ENCODE measurements around the gene TEDC1. TPM values are rescaled to one million over a fixed set of nuclear protein-coding genes. Genes with fewer than 3 reads are reported as not detected.
A peak's percentile ranks its signal among the peaks of the same experiment; 100 is the strongest.

The TEDC1 gene
- total and polyA plus RNA-seq, 2 donors from 2014 or later: 6.9 to 13.2 TPM

DNA sequence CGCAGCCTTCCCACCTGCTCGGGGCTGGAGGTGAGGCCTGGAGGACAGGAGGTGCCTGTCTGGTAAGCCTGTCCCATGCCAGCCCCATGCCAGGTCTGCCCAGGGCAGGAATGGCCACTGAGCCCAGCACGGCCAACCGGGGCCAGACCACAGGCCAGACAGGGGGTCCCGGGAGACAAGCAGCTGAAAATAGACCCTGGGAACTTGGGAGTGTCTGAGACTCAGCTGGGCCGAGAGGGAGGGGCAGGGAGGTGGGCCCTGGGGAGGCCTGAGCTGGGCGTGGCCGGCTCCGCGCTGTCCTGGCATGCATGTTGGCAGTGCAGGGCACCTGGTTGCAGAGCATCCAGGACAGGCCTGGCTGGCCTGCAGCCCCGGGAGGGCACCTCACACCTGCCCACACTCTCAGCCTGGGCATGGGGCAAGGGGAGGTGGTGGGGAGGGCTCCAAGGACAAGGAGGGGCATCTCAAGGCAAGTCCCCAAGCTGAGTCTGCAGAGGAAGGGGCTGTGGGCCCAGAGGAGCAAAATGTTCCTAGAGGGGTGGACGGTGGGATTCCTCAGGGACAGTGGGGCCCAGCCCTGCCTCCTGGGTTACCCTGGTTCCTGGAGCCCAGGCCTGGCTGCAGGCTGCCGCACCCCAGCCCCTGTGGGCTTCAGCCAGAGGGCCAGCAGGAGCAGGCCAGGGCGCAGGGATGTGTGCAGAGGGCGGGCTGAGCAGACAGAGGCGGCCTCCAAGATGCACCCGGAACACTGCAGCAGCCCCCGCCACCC is 7.6 kb upstream of the TEDC1 start:
- peak overlapping the region; percentile 96 to 99 for H3K27ac ChIP-seq (ENCODE audit: low read depth in 2 of 2, low read length in 2 of 2)
- H3K4me3 ChIP-seq (ENCODE audit: low read length in 3 of 3): no peak overlapping the region
- H3K27me3 ChIP-seq (ENCODE audit: control insufficient read depth, insufficient read depth, low read length): no peaks in the 10 kb centered on the region
- no peak for FAIRE-seq
- intact Hi-C loops (cut with DNase I): no loop called here
- H3K9me3 ChIP-seq (ENCODE audit: control insufficient read depth in 2 of 3, insufficient read depth in 1 of 3, low read length in 3 of 3): no peaks in the 10 kb centered on the region
- DNase-seq: no peak
- no peak overlapping the region for H3K9ac ChIP-seq (ENCODE audit: low read length in 3 of 3)
- peaks cover 0 to 43% (median 21%) of the 10 kb centered on the region in 3 donors for H3K4me1 ChIP-seq (ENCODE audit: control insufficient read depth in 2 of 3, insufficient read depth in 2 of 3, low read depth in 1 of 3, low read length in 3 of 3)
- TF ChIP-seq CTCF (IDR thresholded peaks at IDR 0.05; ENCODE audit: borderline replicate concordance, extremely low read depth, insufficient read depth): no peak
- H3K36me3 ChIP-seq (ENCODE audit: control insufficient read depth in 2 of 3, insufficient read depth in 3 of 3, low read length in 3 of 3): peaks cover 0 to 5% (median 0%) of the 10 kb centered on the region in 3 donors

DNA sequence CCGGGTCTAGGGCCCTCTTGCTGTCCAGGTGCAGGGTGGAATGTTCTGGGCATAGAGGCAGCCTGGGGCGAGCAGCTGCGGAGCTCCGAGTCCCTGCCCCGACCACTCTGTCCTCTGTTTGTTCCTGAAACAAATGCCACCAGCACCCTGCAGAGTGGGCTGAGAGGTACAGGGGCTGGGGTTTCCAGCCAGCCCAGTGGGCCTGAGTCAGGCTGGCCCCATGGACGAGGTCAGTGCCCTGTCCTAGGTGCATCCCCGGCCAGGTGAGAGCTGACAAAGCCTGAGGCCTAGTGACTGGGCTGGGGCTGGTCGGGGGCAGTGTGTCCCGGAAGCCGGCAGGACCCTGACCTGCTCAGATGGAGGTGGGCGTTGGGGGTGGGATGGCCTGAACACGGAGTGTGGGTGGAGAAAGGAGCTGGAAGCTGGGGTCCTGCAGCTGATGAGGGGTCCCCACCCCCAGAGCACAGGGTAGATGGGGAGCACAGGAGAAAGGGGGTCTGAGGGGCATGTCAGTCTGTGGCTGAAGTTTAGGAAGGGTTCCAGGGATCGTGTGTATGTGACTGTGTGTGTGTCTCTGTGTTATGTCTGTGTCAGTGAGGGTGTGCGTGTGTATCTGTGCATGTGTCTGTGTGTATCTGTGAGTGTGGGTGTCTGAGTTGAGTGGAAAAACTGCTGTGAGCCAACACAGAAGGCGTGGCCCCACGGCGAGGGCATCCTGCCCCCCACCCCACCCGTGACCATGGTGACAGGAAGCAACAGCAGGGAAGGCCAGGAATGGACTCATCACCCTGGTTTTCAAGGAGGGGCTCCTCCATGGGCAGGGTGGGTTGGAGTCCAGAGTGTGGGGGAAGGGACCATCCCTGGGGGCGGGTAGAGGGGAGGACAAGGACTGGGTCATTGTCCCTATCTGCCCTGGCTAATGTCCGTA is 6.7 kb upstream of the TEDC1 start:
- no peak for DNase-seq
- no peak for FAIRE-seq
- H3K27ac ChIP-seq (ENCODE audit: low read depth in 2 of 2, low read length in 2 of 2): peak overlapping the region in 1 of 2 donors; percentile 13
- H3K9ac ChIP-seq (ENCODE audit: low read length in 3 of 3): no peak overlapping the region
- TF ChIP-seq CTCF (IDR thresholded peaks at IDR 0.05; ENCODE audit: borderline replicate concordance, extremely low read depth, insufficient read depth): no peak
- H3K4me1 ChIP-seq (ENCODE audit: control insufficient read depth in 2 of 3, insufficient read depth in 2 of 3, low read depth in 1 of 3, low read length in 3 of 3): peaks cover 0 to 43% (median 21%) of the 10 kb centered on the region in 3 donors
- intact Hi-C loops (cut with DNase I): no loop called here
- H3K27me3 ChIP-seq (ENCODE audit: control insufficient read depth, insufficient read depth, low read length): no peaks in the 10 kb centered on the region
- H3K36me3 ChIP-seq (ENCODE audit: control insufficient read depth in 2 of 3, insufficient read depth in 3 of 3, low read length in 3 of 3): peaks cover 0 to 5% (median 0%) of the 10 kb centered on the region in 3 donors
- no peaks in the 10 kb centered on the region for H3K9me3 ChIP-seq (ENCODE audit: control insufficient read depth in 2 of 3, insufficient read depth in 1 of 3, low read length in 3 of 3)
- no peak overlapping the region for H3K4me3 ChIP-seq (ENCODE audit: low read length in 3 of 3)

- intact Hi-C loops (cut with DNase I): no loop called here
- H3K9ac ChIP-seq (ENCODE audit: low read length in 3 of 3): no peak overlapping the region
Measured at GRCh38 chr14:105484997-105485393, 6.1 kb upstream of the TEDC1 start.

More at GRCh38 chr14:105484997-105485393, 6.1 kb upstream of the TEDC1 start:
- no peaks in the 10 kb centered on the region for H3K9me3 ChIP-seq (ENCODE audit: control insufficient read depth in 2 of 3, insufficient read depth in 1 of 3, low read length in 3 of 3)
- no peak for FAIRE-seq
- no peak for DNase-seq
- H3K36me3 ChIP-seq (ENCODE audit: control insufficient read depth in 2 of 3, insufficient read depth in 3 of 3, low read length in 3 of 3): no peaks in the 10 kb centered on the region
- H3K4me3 ChIP-seq (ENCODE audit: low read length in 3 of 3): no peak overlapping the region
- H3K4me1 ChIP-seq (ENCODE audit: control insufficient read depth in 2 of 3, insufficient read depth in 2 of 3, low read depth in 1 of 3, low read length in 3 of 3): peaks cover 0 to 40% (median 21%) of the 10 kb centered on the region in 3 donors
- TF ChIP-seq CTCF (IDR thresholded peaks at IDR 0.05; ENCODE audit: borderline replicate concordance, extremely low read depth, insufficient read depth): no peak
- H3K27me3 ChIP-seq (ENCODE audit: control insufficient read depth, insufficient read depth, low read length): no peaks in the 10 kb centered on the region
- H3K27ac ChIP-seq (ENCODE audit: low read depth in 2 of 2, low read length in 2 of 2): peak overlapping the region in 1 of 2 donors; percentile 11

Measured in kidney (tissue), 14 donors.